T-helper 17 cell (primary cell): Measurements from ENCODE around the gene TOX2. TPM values are rescaled to one million over a fixed set of nuclear protein-coding genes. Genes with fewer than 3 reads are reported as not detected.
"Not testable (repeated sequence)": the region's sequence is repeated elsewhere in the genome, so short reads cannot be mapped to it uniquely, and the experiment has no call there.

Experiments
- ATAC-seq: fragments of 150-1000 bp; cut with Tn5 transposase; 2 replicates; pipeline ENCODE4 v1.10.0; 2021; ENCODE audit warnings: mild to moderate bottlenecking, moderate library complexity
- DNase-seq, 3 donors: peaks; one replicate each; pipeline versions ENCODE4 v3.0.0 to v3.0.0-alpha.2; 2020 to 2021
- H3K9me3 ChIP-seq: one replicate; pipeline ENCODE4 v1.7.0; 2013; ENCODE audit warnings: low read length, mild to moderate bottlenecking; ENCODE audit not compliant: control insufficient read depth, poor library complexity, severe bottlenecking
- H3K27ac Mint-ChIP-seq: one replicate; pipeline ENCODE4 v1.8.0; 2022; ENCODE audit warnings: mild to moderate bottlenecking, moderate library complexity, mixed read lengths
- H3K27me3 Mint-ChIP-seq: one replicate; pipeline ENCODE4 v1.8.0; 2022; ENCODE audit warnings: mixed read lengths
- H3K36me3 Mint-ChIP-seq: one replicate; pipeline ENCODE4 v1.8.0; 2022; ENCODE audit warnings: low read depth, mixed read lengths
- H3K4me1 Mint-ChIP-seq: one replicate; pipeline ENCODE4 v1.8.0; 2022; ENCODE audit warnings: mild to moderate bottlenecking, mixed read lengths
- H3K4me3 Mint-ChIP-seq: one replicate; pipeline ENCODE4 v1.8.0; 2022; ENCODE audit warnings: mild to moderate bottlenecking, moderate library complexity, mixed read lengths
- total RNA-seq, 4 donors: library from RNA in 2 of 4; stranded (reverse) in 2 of 4; gene quantifications; one replicate each; pipeline ENCODE4 v1.2.3 and lab custom pipeline; 2022 to 2026

Gene TOX2
- total RNA-seq, 2 donors from 2014 or later: 1.7 to 2.2 TPM

DNA sequence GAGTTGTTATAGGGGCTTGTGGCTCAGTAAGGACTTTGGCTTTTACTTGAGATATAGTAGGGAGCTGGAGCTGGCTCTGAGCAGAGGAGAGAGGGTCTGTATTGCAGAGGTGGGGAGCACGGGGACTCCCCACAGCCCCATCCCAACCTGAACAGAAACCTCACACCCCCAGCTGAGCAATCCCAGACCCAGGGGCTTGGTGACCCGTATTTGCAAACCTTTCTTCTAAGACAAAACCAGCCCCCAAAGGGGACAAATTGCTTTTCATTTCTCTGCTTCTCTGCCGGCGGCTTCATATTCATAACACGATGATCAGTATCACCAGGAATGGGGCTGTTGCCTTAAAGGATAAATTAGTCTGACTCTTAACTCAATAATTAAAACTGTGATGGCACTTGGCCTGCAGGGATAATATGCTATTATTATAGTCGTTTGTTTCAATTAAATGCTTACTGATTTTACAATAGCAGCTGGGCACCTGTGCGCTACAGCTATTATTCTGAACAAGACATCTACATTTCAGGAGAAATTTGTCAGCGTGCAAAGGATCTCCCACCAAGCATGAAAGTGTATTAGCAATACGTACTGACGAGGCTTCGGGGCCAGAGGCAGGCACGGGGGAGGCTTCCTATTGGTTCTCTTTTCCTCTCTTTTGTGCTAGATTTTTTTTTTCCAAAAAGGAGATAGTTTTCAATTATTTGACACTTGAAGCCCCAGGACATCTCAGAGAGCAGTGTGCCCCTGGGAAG lies 118.1 kb downstream of the TOX2 start:
- ATAC-seq (no peak), DNase-seq (no peak)
- no peaks in the 10 kb centered on the region for H3K9me3 ChIP-seq
- Mint-ChIP-seq H3K4me1 (peaks cover 26% of the 10 kb centered on the region), H3K27me3 (peaks cover 29% of the 10 kb centered on the region), H3K36me3 (peaks cover 12% of the 10 kb centered on the region), H3K4me3 (no peak overlapping the region), H3K27ac (no peak overlapping the region)

- peaks cover 22% of the 10 kb centered on the region for H3K4me1 Mint-ChIP-seq
- H3K27me3 Mint-ChIP-seq: peaks cover 26% of the 10 kb centered on the region
- no peaks in the 10 kb centered on the region for H3K9me3 ChIP-seq
- ATAC-seq (no peak), DNase-seq (no peak)
- no peak overlapping the region for H3K4me3 Mint-ChIP-seq
- peaks cover 13% of the 10 kb centered on the region for H3K36me3 Mint-ChIP-seq
- no peak overlapping the region for H3K27ac Mint-ChIP-seq
Measured at GRCh38 chr20:44033344-44033743, 118.7 kb downstream of the TOX2 start.

DNA sequence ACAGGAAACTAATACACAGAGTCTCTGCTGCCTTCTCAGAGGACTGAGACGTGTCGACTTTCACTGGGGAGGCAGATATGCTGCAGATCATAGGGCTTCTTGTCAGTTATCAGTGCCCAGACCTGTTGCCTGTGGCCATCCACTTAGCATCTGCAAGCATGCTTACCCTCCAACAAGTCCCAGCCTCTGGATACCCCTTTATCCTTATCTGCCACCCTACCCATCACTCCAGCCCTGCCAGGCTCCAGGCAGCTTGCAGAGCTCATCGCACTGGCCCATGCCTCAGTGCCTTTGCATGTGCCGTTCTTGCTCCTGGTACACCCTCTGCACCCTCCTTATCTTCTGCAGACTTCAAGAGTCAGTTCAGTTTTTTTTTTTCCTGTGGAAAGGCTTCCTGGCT lies 119.2 kb downstream of the TOX2 start:
- Mint-ChIP-seq H3K36me3 (peaks cover 13% of the 10 kb centered on the region), H3K4me1 (peaks cover 17% of the 10 kb centered on the region), H3K4me3 (no peak overlapping the region), H3K27ac (no peak overlapping the region), H3K27me3 (peaks cover 24% of the 10 kb centered on the region)
- H3K9me3 ChIP-seq: no peaks in the 10 kb centered on the region
- ATAC-seq (no peak), DNase-seq (no peak)

GRCh38 chr20:44034451-44034850 lies 119.8 kb downstream of the TOX2 start:
- DNase-seq (no peak), ATAC-seq (no peak)
- no peak overlapping the region for H3K4me3 Mint-ChIP-seq
- H3K4me1 Mint-ChIP-seq: peaks cover 14% of the 10 kb centered on the region
- H3K36me3 Mint-ChIP-seq: peaks cover 13% of the 10 kb centered on the region
- H3K9me3 ChIP-seq: no peaks in the 10 kb centered on the region
- H3K27me3 Mint-ChIP-seq: peaks cover 24% of the 10 kb centered on the region
- no peak overlapping the region for H3K27ac Mint-ChIP-seq

GRCh38 chr20:44034965-44035635 lies 120.4 kb downstream of the TOX2 start:
- DNase-seq: no peak
- peaks cover 9% of the 10 kb centered on the region for H3K36me3 Mint-ChIP-seq
- no peak overlapping the region for H3K4me3 Mint-ChIP-seq

DNA sequence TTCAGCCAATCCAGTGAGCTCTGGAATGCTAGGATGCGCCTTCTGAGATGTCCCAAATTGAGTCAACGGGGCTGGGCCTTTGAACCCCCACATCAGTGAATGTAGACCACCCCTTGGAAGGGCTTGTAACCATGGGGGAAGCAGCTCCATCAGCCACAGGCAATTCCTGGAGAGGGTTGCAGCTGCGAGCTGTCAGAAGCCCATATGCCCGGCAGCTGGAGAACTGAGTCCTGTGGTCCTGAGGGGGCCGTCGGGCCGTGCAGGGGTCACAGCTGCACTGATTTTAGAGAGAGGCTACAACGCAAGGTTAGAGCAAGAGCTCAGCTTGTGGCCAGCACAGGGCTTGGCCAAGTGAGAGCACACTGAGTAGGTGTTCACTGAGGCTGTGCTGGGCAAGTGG lies 121.3 kb downstream of the TOX2 start:
- no peak overlapping the region for H3K27ac Mint-ChIP-seq
- H3K9me3 ChIP-seq: no peaks in the 10 kb centered on the region
- peaks cover 6% of the 10 kb centered on the region for H3K36me3 Mint-ChIP-seq
- DNase-seq: no peak
- H3K27me3 Mint-ChIP-seq: peaks cover 39% of the 10 kb centered on the region
- no peak for ATAC-seq
- no peak overlapping the region for H3K4me3 Mint-ChIP-seq
- H3K4me1 Mint-ChIP-seq: peaks cover 12% of the 10 kb centered on the region

More at GRCh38 chr20:44034965-44035635, 120.4 kb downstream of the TOX2 start:
- Mint-ChIP-seq H3K27me3 (peaks cover 31% of the 10 kb centered on the region), H3K4me1 (peaks cover 9% of the 10 kb centered on the region), H3K27ac (no peak overlapping the region)
- no peak for ATAC-seq
- H3K9me3 ChIP-seq: no peaks in the 10 kb centered on the region

DNA sequence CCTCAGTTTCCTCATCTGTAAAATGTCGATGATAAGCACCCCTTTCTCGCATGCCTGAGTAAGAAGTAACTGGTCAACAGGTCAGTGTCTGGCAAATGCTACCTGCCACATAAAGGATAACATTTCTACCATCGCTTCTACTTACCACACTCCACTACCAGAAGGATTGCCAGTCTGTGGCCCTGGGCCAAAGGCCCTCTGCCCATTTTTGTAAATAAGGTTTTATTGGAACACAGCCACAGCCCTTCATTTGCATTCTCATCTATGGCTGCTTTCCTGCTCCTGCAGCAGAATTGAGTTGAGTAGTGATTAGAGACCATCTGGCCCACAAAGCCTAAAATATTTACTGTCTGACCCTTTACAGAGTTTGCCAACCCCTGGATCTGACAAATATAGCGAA lies 121.8 kb downstream of the TOX2 start:
- Mint-ChIP-seq H3K27me3 (peaks cover 41% of the 10 kb centered on the region), H3K4me3 (no peak overlapping the region), H3K36me3 (peaks cover 6% of the 10 kb centered on the region), H3K4me1 (peaks cover 12% of the 10 kb centered on the region), H3K27ac (no peak overlapping the region)
- DNase-seq: no peak
- H3K9me3 ChIP-seq: no peaks in the 10 kb centered on the region
- no peak for ATAC-seq

DNA sequence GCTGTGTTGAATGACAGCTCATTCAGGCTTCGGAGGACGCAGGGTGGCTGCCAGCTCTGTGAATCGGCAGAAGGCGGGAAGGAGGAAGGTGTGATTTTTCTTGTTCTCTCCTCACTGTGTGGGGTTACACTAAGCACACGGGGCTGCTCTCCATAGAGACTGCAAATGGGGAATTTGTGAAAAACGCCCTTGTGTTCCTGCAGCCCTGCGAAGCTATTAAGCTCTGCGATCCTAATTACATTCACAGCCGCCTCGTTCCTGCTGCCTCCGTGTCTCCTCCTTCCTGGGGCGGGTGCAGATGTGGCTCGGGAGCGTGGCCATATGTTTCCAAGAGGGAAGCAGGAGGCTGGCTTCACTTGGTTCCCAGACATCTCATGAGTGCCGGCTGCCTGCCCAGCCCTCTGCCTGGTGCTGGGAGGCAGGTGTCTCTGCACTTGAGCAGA lies 124.0 kb downstream of the TOX2 start:
- H3K9me3 ChIP-seq: no peaks in the 10 kb centered on the region
- H3K27ac Mint-ChIP-seq: no peak overlapping the region
- H3K4me3 Mint-ChIP-seq: no peak overlapping the region
- peaks cover 43% of the 10 kb centered on the region for H3K27me3 Mint-ChIP-seq
- H3K36me3 Mint-ChIP-seq: peaks cover 8% of the 10 kb centered on the region
- ATAC-seq: no peak
- DNase-seq: no peak
- peaks cover 6% of the 10 kb centered on the region for H3K4me1 Mint-ChIP-seq

- H3K4me1 Mint-ChIP-seq: peaks cover 5% of the 10 kb centered on the region
- no peak overlapping the region for H3K4me3 Mint-ChIP-seq
- H3K9me3 ChIP-seq: no peaks in the 10 kb centered on the region
- peak overlapping the region; percentile 49 for H3K27ac Mint-ChIP-seq
- ATAC-seq (no peak), DNase-seq (no peak)
- peaks cover 8% of the 10 kb centered on the region for H3K36me3 Mint-ChIP-seq
- H3K27me3 Mint-ChIP-seq: peaks cover 43% of the 10 kb centered on the region
Measured at GRCh38 chr20:44039147-44039546, 124.5 kb downstream of the TOX2 start.

DNA sequence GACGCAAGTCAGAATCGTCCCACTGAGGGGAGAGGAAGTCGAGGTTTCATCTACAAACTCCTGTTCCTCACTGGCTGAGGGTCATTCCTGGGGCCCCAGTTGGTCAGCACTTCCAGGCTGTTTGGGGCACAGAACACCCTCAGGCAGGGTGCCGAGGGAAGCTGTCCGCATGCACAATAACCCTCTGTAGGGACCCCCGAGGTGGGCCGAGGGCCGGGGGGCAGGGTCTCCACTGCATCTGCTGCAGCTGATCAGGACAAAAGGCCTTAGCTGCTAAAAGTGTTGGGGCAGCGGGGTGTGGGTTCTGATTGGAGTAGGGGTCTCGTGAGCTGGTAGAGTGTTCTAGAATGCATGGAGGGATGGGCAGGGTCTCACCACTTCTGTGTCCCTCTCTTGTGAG lies 125.1 kb downstream of the TOX2 start:
- peaks cover 46% of the 10 kb centered on the region for H3K27me3 Mint-ChIP-seq
- peaks cover 7% of the 10 kb centered on the region for H3K36me3 Mint-ChIP-seq
- ATAC-seq (no peak), DNase-seq (no peak)
- H3K27ac Mint-ChIP-seq: peak overlapping the region; percentile 49
- H3K4me1 Mint-ChIP-seq: peaks cover 5% of the 10 kb centered on the region
- H3K9me3 ChIP-seq: no peaks in the 10 kb centered on the region
- no peak overlapping the region for H3K4me3 Mint-ChIP-seq

- H3K27me3 Mint-ChIP-seq: peaks cover 47% of the 10 kb centered on the region
Measured at GRCh38 chr20:44040202-44040915, 125.7 kb downstream of the TOX2 start.

DNA sequence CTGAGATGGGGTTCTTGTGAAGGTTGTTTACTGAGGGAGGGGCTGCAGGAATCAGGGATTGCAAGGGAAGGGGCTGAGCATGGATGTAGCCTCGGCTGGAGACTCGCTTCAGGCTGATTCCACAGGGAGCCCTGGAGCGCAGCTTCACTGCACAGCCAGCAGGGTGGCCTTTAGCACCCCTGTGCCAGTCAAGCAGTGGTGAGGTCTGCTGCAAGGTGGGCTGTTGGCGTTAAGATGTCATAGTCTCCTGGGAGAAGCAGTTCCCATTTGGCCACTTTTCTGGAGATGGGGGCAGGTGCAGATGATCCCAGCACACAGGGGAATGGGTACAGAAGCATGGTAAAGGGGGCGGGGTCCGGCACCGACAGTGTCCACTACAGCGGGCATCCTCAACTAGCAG lies 126.3 kb downstream of the TOX2 start:
- ATAC-seq: no peak
- H3K9me3 ChIP-seq: no peaks in the 10 kb centered on the region
- Mint-ChIP-seq H3K27ac (no peak overlapping the region), H3K4me3 (no peak overlapping the region), H3K36me3 (peaks cover 5% of the 10 kb centered on the region), H3K27me3 (peaks cover 48% of the 10 kb centered on the region), H3K4me1 (peaks cover 5% of the 10 kb centered on the region)
- DNase-seq: no peak

More at GRCh38 chr20:44040202-44040915, 125.7 kb downstream of the TOX2 start:
- peaks cover 5% of the 10 kb centered on the region for H3K36me3 Mint-ChIP-seq
- peaks cover 5% of the 10 kb centered on the region for H3K4me1 Mint-ChIP-seq
- DNase-seq: no peak
- H3K9me3 ChIP-seq: no peaks in the 10 kb centered on the region
- H3K4me3 Mint-ChIP-seq: no peak overlapping the region
- peak overlapping the region; percentile 49 for H3K27ac Mint-ChIP-seq
- no peak for ATAC-seq

DNA sequence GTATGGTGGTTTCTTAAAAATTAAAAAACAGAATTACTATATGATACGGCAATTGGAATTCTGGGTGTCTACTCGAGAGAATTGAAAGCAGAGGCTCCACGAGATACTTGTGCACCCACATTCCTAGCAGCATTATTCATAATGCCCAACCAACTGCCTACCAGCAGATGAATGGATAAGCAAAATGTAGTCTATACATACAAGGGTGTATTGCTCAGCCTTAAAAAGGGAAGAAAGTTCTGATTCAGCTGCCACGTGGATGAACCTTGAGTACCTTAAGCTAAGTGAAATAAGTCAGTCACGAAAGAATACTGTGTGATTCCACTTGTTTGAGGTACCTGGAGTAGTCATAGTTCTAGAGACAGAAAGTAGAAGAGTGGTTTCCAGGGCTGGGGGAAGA lies 130.1 kb downstream of the TOX2 start:
- not testable (repeated sequence) for H3K27ac Mint-ChIP-seq, DNase-seq, H3K4me1 Mint-ChIP-seq, ATAC-seq, H3K36me3 Mint-ChIP-seq, H3K4me3 Mint-ChIP-seq, H3K9me3 ChIP-seq
- peaks cover 30% of the 10 kb centered on the region for H3K27me3 Mint-ChIP-seq
